HG03378 (cell line): ENCODE data around the gene COMMD6.
A peak's percentile ranks its signal among the peaks of the same experiment; 100 is the strongest.
"Not testable (repeated sequence)": the region's sequence is repeated elsewhere in the genome, so short reads cannot be mapped to it uniquely, and the experiment has no call there.

ENCODE experiments used
- ATAC-seq: cut with Tn5 transposase; IDR thresholded peaks from one replicate; pipeline ENCODE4 v1.9.1; 2021; ENCODE audit warnings: mild to moderate bottlenecking, moderate library complexity; ENCODE audit not compliant: unreplicated experiment

The COMMD6 gene

GRCh38 chr13:75537401-75538365 lies at the start of gene COMMD6:
Gene COMMD6 (minus strand): TSS chr13:75537841. CDS start chr13:75537805, 36 bp downstream.
- peak; percentile 94 for ATAC-seq

GRCh38 chr13:75585153-75585552 lies 47.5 kb upstream of the COMMD6 start:
- no peak for ATAC-seq

DNA sequence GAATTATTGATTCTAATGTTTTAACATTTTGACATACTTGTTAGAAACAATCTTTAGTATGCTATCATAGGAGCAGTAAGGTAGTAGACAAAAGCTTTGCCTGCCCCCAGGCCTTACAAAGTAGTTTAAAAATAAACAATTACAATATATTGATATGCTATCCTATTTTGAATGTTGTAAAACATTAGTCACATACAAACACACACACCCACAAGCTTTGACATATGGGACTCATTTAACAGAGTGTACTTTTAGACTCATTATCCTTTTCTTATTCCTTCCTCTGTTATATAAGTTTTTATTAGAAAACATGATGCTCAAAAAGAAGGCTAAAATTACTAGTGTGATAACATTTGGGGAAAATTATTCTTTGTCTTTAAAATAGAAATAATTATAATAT lies 45.5 kb upstream of the COMMD6 start:
- no peak for ATAC-seq

GRCh38 chr13:75581874-75582640 lies 44.4 kb upstream of the COMMD6 start:
- no peak for ATAC-seq

DNA sequence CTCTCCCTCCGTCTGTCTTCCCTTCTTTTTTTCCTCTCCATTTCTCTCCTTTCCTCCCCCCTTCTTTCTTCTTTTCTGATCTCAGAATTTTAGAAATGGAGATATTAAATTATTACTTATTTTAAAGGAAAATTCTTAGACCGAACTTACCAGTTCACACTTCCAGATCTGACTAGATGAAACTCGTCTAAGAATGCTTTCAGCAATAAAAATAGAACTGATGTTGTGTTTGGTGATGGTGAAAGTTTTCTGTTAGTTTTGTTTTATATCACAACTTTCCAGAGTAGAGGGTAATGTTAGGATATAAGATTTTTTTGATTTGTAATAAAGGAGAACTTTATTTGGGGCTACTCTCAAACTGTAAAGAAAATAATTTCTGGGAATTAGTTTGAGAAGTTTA lies 41.9 kb upstream of the COMMD6 start:
- ATAC-seq, result peak; percentile 77

DNA sequence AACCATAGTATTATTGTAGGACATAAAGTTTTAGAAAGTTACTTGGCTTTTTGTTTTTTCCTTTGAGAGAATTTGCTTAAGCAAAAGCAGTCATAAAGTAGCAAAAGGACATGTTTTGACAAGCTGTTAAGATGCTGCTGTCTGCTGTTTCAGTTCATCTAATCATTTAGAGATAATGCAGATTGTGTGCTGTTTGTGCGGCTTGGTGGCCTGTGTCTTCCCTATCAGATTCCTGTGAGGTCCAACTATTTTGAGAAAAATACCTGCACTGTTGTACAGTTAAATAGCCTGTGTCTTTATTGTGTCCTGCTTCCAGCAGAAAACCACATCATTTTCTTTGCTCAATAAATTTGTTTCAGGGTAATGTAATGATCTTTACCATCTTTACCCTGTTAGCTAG lies 31.9 kb upstream of the COMMD6 start:
- no peak for ATAC-seq

DNA sequence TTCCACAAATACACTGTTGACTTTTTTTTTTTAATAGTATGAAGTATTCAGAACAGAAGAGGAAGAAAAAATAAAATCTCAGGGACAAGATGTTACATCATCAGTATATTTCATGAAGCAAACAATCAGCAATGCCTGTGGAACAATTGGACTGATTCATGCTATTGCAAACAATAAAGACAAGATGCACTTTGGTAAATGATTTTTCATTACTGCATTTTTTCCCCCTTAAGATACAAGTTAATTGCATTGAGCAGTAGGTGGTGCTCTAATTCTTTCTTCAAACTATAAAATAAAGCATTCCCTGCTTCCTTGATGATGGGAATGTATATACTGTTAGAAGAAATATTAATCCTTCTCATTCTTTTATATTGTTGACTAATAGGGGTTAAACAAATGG lies 29.0 kb upstream of the COMMD6 start:
- no peak for ATAC-seq

- ATAC-seq, result no peak
These were observed 20.7 kb upstream of the COMMD6 start for GRCh38 chr13:75558145-75558840.

DNA sequence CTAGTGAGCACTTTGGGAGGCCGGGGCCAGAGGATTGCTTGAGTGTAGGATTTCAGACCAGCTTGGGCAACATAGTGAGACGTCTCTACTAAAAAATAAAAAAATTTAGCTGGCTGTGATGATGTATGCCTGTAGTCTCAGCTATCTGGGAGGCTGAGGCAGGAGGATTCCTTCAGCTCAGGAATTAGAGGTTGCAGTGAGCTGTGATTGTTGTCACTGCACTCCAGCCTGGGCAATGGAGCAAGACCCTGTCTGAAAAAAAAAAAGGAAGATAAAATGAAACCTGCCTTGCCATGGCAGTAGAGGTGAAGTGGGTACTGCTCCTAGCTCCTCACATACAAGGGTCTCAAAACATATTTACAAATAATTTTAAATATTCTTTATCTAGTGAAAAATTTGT lies 19.3 kb upstream of the COMMD6 start:
- ATAC-seq, result no peak

DNA sequence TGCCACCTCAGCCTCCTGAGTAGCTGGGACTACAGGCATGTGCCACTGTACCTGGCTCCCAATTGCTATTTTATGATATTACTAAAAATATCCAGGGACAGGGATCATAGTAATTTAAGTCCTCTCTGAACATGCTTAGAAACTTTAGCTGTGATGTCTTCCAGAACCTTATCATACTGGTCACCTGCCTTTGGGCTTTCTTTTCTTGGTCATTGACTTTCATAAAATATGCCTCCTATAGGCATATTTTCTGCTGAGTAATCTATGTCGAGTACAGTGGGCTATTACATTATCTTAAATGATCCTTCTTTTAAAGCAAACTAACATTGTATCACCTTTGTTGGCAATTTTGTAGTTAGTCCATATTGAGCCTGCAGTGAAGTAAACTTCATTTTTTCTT lies 18.2 kb upstream of the COMMD6 start:
- ATAC-seq, result no peak

DNA sequence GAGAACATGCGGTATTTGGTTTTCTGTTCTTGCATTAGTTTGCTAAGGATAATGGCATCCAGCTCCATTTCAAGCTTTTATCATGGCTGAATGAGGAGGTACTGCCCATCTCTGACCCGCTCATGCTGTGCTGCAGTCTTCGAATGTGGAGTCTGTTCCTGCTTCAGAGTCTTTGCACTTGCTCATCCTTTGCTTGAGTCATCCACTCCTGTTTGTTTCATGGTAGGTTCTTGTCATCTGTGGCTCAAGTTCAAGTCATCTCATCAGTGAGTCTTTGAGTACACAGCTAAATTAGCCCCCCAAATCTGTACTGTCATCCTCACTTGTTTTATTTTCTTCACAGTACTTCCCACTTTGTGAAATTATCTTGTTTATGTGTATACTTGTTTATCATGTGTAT lies 17.3 kb upstream of the COMMD6 start:
- ATAC-seq, result no peak

DNA sequence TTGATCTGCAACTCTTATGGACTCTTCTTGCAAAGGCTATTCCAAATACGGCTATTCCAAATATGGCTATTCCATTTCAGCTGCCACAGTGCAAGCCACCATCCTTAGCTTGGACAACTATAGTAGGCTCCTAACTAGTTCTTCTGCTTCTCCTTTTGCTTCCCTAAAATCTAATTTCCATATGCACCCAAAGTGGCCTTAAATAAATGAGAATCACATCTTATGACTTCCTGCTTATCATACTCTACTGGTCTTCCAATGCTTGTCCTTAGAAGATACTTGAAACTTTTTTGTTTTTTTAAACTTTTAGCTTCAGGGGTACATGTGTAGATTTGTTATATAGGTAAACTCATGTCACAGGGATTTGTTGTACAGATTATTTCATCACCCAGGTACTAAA lies 16.8 kb upstream of the COMMD6 start:
- ATAC-seq, result no peak

DNA sequence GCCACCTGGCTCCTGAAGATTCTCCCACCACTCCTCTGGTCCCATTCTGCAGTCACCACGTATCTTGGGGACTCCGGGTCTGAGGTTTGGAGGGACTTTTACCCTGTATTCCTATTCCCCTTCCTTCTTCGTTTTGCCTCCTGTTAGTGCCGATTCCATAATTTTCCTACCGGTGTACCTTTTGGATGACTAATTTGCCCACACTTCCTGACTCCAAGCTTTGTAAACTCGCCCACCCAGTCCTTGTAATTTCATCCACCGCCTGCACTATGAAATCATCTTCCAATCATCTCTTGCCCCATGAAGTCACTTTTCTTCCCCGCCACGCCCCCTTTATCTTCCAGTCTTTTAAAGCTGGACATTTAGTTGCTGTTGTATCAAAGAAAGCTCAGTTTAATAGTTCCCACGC lies 12.5 kb upstream of the COMMD6 start:
- ATAC-seq, result peak; percentile 6

DNA sequence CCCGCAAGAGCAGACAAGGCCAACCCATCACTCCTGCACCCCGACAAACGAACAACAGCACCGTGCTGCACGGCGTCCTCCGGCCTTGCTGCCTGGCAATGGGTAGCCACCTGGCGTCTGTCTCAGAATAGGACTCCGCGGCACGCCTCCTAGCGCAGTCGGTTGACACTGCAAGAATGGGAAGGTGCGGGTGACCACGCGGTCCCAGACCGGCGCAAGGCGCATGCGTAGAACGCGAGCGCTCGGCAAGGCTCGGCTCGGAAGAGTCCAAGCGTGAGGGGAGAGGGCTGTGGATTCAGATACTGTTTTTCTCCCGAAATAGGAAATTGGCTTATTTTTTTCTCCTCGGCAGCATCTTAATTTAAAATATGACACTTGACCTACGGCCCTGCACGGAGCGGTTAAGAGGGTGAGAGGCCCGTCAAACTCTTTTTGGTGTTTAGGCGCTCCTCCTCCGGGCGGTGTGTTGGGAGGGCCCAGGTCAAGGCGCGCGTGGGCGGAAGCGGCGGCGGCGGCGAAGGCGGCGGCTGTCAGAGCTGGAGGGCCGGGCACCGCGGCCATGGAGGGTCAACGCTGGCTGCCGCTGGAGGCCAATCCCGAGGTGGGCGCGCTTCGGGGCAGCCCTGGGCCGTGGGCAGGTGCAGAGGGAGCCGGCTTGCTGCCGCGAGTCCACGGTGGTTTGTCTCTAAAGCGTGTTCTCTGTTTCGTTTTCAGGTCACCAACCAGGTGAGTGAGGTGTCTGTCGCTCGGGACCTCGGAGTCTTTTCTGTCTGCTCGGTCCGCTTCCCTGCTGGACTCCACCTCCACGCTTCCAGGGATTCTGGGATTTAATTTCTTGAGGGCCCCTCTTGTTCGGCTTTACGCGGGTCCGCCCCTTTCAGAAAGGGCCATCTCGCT lies 11.9 kb upstream of the COMMD6 start, which contains the start of gene UCHL3:
Gene UCHL3, plus strand, starts transcription at position 530 of the 897 bp plus-strand sequence. Its CDS starts 30 bp downstream, at position 560.
- ATAC-seq, result peak; percentile 94

- ATAC-seq, result no peak
These were observed 10.3 kb upstream of the COMMD6 start for GRCh38 chr13:75547917-75548316.

DNA sequence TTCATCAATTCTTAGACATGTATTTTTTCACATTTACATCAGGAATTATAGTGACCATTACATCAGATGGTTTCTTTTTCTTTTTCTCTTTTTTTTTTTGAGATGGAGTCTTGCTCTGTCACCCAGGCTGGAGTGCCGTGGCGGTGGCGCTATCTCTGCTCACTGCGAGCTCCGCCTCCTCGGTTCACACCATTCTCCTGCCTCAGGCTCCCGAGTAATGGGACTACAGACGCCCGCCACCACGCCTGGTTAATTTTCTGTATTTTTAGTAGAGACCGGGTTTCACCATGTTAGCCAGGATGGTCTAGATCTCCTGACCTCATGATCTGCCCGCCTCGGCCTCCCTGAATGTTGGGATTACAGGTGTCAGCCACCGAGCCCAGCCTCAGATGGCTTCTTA lies 7.7 kb upstream of the COMMD6 start:
- ATAC-seq, result not testable (repeated sequence)

- no peak for ATAC-seq
These were observed 7.2 kb upstream of the COMMD6 start for GRCh38 chr13:75544681-75545330.

DNA sequence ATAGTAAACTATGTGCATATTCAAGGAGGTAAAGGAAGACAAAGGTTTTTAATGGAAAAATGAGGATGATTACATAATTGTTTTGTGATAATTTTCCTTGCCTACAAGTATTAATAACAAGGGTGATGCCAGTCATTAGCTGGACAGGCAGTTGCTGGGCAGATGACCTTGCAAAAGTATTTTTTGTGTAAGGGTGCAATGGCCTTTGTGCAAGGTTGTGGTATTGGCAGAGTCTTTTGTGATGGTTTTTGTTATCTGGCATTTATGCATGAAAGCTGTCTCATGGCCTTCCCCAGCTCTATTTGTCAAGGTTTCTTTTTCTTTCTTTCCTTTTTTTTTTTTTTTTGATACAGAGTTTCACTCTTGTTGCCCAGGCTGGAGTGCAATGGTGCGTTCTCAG lies 4.3 kb upstream of the COMMD6 start:
- no peak for ATAC-seq

- ATAC-seq, result no peak
These were observed 3.6 kb upstream of the COMMD6 start for GRCh38 chr13:75541287-75541686.

DNA sequence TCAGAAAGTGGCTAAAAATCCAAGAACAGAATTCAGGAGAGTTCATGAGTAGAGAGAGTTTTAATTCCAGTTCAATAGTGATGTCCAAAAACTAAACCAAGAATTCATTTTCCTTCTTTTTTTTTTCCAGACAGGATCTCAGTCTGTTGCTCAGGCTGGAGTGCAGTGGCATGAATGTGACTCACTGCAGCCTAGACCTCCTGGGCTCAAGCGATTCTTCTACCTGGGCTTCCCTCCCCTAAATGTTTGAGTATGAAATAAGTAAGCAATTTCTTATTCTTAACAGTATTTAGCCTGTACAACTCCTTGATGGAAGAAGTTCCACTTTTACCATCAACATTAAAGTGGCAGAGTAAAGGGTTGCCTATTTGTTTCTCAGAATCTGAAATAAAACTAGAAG lies 3.8 kb downstream of the COMMD6 start:
- no peak for ATAC-seq
